Hindlimb muscle (tissue), 1 donor: ENCODE results near the gene IL1RAPL1. TPM values are rescaled to one million over a fixed set of nuclear protein-coding genes. Genes with fewer than 3 reads are reported as not detected.

Experiments used
- DNase-seq: peaks from one replicate; pipeline ENCODE4 v3.0.0-alpha.2; 2013
- polyA plus RNA-seq: library from polyadenylated mRNA; unstranded; fragments of 120-200 nt; gene quantifications from one replicate; pipeline ENCODE4 v1.2.1, GENCODE V29; 2013; ENCODE audit not compliant: insufficient read length

The IL1RAPL1 gene
- polyA plus RNA-seq, 1 donor, result 1.6 TPM

- DNase-seq, result no peak
Observed at GRCh38 chrX:29926659-29927058, 1339.4 kb downstream of the IL1RAPL1 start.

GRCh38 chrX:29935455-29935854 is 1348.2 kb downstream of the IL1RAPL1 start:
- no peak for DNase-seq

DNA sequence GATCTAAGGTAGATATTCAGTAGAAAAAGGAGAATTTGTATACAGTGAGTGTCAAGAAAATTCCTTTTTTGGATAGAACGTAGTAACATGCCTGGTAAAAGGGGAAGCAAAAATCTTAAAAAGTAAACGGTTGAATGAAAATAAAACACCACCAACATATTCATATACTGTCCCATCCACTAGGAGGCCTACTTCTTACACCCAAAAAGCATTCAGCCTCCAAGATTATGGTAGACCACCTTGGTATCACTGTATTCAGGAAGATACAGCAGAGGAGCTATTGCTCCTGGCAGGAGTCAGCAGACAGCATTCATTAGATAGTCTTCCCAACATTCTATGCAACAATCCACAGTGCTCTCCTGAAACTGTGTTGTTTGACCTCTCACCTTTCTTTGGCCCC is 1353.5 kb downstream of the IL1RAPL1 start:
- no peak for DNase-seq

DNA sequence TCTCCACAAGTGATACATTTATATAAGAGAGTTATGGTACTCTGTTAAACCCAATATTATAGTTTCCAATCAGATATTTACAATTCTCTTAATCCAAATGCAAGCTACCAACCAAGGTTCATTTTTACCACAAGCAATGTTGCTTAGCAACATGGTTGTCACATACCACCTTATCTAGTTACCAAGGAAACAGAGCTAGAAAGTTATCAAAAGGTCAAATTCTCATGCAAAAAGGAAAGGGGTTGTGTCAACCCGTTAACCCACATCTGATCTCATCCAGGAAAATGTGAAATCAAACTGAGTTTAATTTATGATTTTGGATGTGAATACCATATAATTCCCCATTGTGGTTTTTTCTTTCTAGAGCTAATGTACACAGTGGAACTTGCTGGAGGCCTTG is 1354.0 kb downstream of the IL1RAPL1 start:
- DNase-seq, result no peak

DNA sequence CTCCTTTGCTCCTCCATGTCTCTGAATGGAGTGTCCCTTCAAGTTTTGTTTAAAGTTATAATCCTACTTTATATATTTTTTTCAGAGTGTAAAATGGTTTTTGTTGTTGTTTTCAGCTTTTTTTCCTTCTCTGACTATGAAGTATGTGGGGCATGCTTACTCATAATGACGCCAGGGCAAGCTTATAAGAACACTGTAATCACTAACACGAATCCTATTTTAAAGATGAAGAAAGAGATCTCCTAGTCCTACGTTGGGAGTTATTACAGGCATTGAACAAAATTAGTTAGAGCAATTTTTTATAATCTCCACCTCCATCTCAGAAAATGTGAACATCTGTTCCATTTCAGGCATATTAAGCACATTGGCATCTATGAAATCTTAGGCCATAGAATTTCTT is 1360.0 kb downstream of the IL1RAPL1 start:
- DNase-seq, result no peak

GRCh38 chrX:29948653-29949052 is 1361.4 kb downstream of the IL1RAPL1 start:
- DNase-seq, result no peak

GRCh38 chrX:29952016-29952415 is 1364.8 kb downstream of the IL1RAPL1 start:
- no peak for DNase-seq

GRCh38 chrX:29962061-29962460 is 1374.8 kb downstream of the IL1RAPL1 start:
- no peak for DNase-seq

DNA sequence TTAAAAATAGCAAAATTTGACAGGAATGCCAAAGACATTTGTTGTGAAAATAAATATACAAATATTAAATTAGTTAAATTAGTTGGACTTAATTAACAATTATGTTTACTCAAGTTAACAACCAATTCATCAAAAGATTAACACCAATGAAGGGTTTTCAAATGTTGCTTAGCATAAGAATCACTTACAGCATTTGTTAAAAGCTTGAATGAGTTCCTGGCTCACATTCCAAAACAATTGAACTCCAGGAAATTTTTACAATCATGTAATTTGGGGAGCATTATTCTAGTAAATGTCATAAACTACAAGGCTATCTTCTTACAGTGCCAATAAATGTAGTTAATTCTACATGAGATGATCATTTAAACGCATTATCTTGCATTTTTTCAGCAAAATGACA is 1378.4 kb downstream of the IL1RAPL1 start:
- no peak for DNase-seq

DNA sequence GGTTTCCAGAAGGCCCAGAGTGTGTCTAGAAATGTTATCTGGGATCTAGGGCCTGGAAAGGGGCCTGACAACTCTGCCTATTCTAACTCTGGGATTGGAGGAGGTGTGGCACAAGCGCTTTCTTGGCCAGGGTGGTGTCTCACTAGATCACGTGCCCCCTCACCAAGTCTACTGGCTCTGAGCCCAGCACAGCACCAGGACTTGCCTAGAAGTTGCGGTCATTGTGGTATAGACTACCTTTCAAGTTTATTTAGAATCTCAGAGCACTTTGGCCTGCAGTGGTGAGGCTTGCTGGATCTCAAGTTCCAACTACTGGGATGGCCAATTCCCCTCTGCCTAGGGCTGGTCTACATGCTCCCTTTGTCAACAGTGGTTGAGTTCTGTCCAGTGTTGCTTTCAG is 1404.8 kb downstream of the IL1RAPL1 start:
- DNase-seq, result no peak

- DNase-seq, result no peak
Observed at GRCh38 chrX:30005813-30006212, 1418.6 kb downstream of the IL1RAPL1 start.
